ENCODE results near the gene NUP205.

DNA sequence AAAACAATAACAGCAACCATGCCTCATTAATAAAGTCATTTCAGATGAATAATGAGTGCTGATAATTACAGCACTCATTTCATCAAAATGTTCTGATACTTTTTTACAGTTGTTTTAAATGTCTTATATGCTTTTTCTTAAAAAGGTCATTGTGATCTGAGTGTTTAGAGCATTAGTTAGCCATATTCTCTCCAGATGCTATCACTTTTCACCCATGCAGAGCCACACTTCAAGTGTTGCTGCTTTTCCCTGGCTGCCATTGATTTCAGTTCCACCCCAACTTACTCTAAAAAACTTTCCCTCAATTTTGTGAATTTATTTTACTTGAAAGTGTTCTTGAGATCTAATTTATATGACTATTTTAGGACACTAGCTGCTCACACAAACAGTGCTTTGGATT, 41.8 kb downstream of the NUP205 start:
- TF ChIP-seq, protein P1, sequence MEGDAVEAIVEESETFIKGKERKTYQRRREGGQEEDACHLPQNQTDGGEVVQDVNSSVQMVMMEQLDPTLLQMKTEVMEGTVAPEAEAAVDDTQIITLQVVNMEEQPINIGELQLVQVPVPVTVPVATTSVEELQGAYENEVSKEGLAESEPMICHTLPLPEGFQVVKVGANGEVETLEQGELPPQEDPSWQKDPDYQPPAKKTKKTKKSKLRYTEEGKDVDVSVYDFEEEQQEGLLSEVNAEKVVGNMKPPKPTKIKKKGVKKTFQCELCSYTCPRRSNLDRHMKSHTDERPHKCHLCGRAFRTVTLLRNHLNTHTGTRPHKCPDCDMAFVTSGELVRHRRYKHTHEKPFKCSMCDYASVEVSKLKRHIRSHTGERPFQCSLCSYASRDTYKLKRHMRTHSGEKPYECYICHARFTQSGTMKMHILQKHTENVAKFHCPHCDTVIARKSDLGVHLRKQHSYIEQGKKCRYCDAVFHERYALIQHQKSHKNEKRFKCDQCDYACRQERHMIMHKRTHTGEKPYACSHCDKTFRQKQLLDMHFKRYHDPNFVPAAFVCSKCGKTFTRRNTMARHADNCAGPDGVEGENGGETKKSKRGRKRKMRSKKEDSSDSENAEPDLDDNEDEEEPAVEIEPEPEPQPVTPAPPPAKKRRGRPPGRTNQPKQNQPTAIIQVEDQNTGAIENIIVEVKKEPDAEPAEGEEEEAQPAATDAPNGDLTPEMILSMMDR (IDR thresholded peaks at IDR 0.05): no peak
- no peak for TF ChIP-seq POLR2A (IDR thresholded peaks at IDR 0.05)
